ENCODE data around the gene CARD10. TPM values are rescaled to one million over a fixed set of nuclear protein-coding genes. Genes with fewer than 3 reads are reported as not detected.
A peak's percentile ranks its signal among the peaks of the same experiment; 100 is the strongest.

Gene CARD10
- total and polyA plus RNA-seq, 2 of the 13 experiments (the other 11 are each of a cell fraction or from before 2014, with no cell fraction given), result 35.2 to 55.8 TPM

GRCh38 chr22:37501610-37502341 lies 17.4 kb downstream of the CARD10 start (continued):
- TF ChIP-seq ZHX2 (IDR thresholded peaks at IDR 0.05; ENCODE audit: low read depth) (peak; percentile 81), ZHX2 (CRISPR knock-in tag; IDR thresholded peaks at IDR 0.05; ENCODE audit: borderline replicate concordance) (0 out of 2 replicates have a peak, but pooled peaks have one; percentile 35), YEATS4 (CRISPR knock-in tag; IDR thresholded peaks at IDR 0.05; ENCODE audit: borderline replicate concordance) (peak; percentile 89; the same call in 1 of the 2 replicates), ZSCAN25 (CRISPR knock-in tag; IDR thresholded peaks at IDR 0.05) (peak; percentile 99), ZBTB7B (CRISPR knock-in tag; IDR thresholded peaks at IDR 0.05) (peak; percentile 98), ZSCAN20 (CRISPR knock-in tag; IDR thresholded peaks at IDR 0.05; ENCODE audit: borderline replicate concordance) (no peak; the same call in 1 of the 2 replicates), CBX1 (IDR thresholded peaks at IDR 0.05; ENCODE audit: low read depth) (no peak), TEAD2 (CRISPR knock-in tag; IDR thresholded peaks at IDR 0.05) (no peak), CSRNP2 (CRISPR knock-in tag; conservative IDR thresholded peaks at IDR 0.05; ENCODE audit: low read depth) (0 out of 2 replicates have a peak, but pooled peaks have one; percentile 60), RBFOX2 (IDR thresholded peaks at IDR 0.05; ENCODE audit: low read depth, low read length) (no peak), TCF7 (IDR thresholded peaks at IDR 0.05; ENCODE audit: low read depth) (peak; percentile 75), ZMYM3 (CRISPR knock-in tag; IDR thresholded peaks at IDR 0.05) (peak; percentile 97), ADNP (CRISPR knock-in tag; IDR thresholded peaks at IDR 0.05) (no peak), ELF3 (CRISPR knock-in tag; IDR thresholded peaks at IDR 0.05) (peak; percentile 95), NR2F1 (CRISPR knock-in tag; IDR thresholded peaks at IDR 0.05) (peak; percentile 51 to 63; a peak in 3 of 4 replicates), BATF2 (CRISPR knock-in tag; IDR thresholded peaks at IDR 0.05) (peak; percentile 79; the same call in 1 of the 2 replicates), ZFYVE20 (CRISPR knock-in tag; IDR thresholded peaks at IDR 0.05; ENCODE audit: borderline replicate concordance, low read depth) (no peak; the same call in 1 of the 2 replicates), BCL6 (CRISPR knock-in tag; IDR thresholded peaks at IDR 0.05) (peak; percentile 75), KMT2B (CRISPR knock-in tag; IDR thresholded peaks at IDR 0.05) (no peak), PLSCR1 (CRISPR knock-in tag; IDR thresholded peaks at IDR 0.05; ENCODE audit: borderline replicate concordance) (peak; percentile 72; the same call in 1 of the 2 replicates), ZKSCAN1 (IDR thresholded peaks at IDR 0.05; ENCODE audit: low read length) (0 out of 2 replicates have a peak, but pooled peaks have one; percentile 42)

Measured in HepG2 (cell line).